HG03108 (cell line): Measurements from ENCODE around the gene NEB.
"Not testable (repeated sequence)": the region's sequence is repeated elsewhere in the genome, so short reads cannot be mapped to it uniquely, and the experiment has no call there.

Experiments used
- ATAC-seq: cut with Tn5 transposase; IDR thresholded peaks from one replicate; pipeline ENCODE4 v1.9.1; 2021; ENCODE audit warnings: moderate library complexity; ENCODE audit not compliant: unreplicated experiment

The NEB gene

GRCh38 chr2:151619337-151619989 lies 114.8 kb downstream of the NEB start:
- no peak for ATAC-seq

- ATAC-seq: no peak
Measured at GRCh38 chr2:151616760-151617339, 117.4 kb downstream of the NEB start.

- ATAC-seq: no peak
Measured at GRCh38 chr2:151614606-151615306, 119.5 kb downstream of the NEB start.

GRCh38 chr2:151614159-151614558 lies 120.1 kb downstream of the NEB start:
- no peak for ATAC-seq

GRCh38 chr2:151611351-151611750 lies 122.9 kb downstream of the NEB start:
- no peak for ATAC-seq

- ATAC-seq: no peak
Measured at GRCh38 chr2:151610310-151610709, 124.0 kb downstream of the NEB start.

GRCh38 chr2:151609705-151610104 lies 124.6 kb downstream of the NEB start:
- ATAC-seq: no peak

- ATAC-seq: not testable (repeated sequence)
Measured at GRCh38 chr2:151607459-151608424, 126.5 kb downstream of the NEB start.

- not testable (repeated sequence) for ATAC-seq
Measured at GRCh38 chr2:151603530-151603929, 130.7 kb downstream of the NEB start.

GRCh38 chr2:151602402-151602801 lies 131.9 kb downstream of the NEB start:
- ATAC-seq: not testable (repeated sequence)

- ATAC-seq: not testable (repeated sequence)
Measured at GRCh38 chr2:151601803-151602202, 132.5 kb downstream of the NEB start.

GRCh38 chr2:151596903-151597608 lies 137.2 kb downstream of the NEB start:
- ATAC-seq: not testable (repeated sequence)

GRCh38 chr2:151591908-151592255 lies 142.4 kb downstream of the NEB start:
- ATAC-seq: not testable (repeated sequence)

GRCh38 chr2:151591250-151591907 lies 142.9 kb downstream of the NEB start:
- ATAC-seq: not testable (repeated sequence)

- ATAC-seq: not testable (repeated sequence)
Measured at GRCh38 chr2:151581300-151581699, 153.0 kb downstream of the NEB start.

- ATAC-seq: not testable (repeated sequence)
Measured at GRCh38 chr2:151580697-151581096, 153.6 kb downstream of the NEB start.

- no peak for ATAC-seq
Measured at GRCh38 chr2:151577116-151577515, 157.2 kb downstream of the NEB start.

- no peak for ATAC-seq
Measured at GRCh38 chr2:151576080-151576479, 158.2 kb downstream of the NEB start.

- ATAC-seq: no peak
Measured at GRCh38 chr2:151575338-151575737, 158.9 kb downstream of the NEB start.

- ATAC-seq: no peak
Measured at GRCh38 chr2:151570191-151570590, 164.1 kb downstream of the NEB start.
